GM04503 (cell line): ENCODE measurements around the gene KIF6.
"Not testable (repeated sequence)": the region's sequence is repeated elsewhere in the genome, so short reads cannot be mapped to it uniquely, and the experiment has no call there.

Source experiments
- DNase-seq: peaks from one replicate; pipeline ENCODE4 v3.0.0-alpha.2; 2012; ENCODE audit warnings: low read depth

Gene KIF6

GRCh38 chr6:39499053-39499452 is 226.2 kb downstream of the KIF6 start:
- DNase-seq: no peak

DNA sequence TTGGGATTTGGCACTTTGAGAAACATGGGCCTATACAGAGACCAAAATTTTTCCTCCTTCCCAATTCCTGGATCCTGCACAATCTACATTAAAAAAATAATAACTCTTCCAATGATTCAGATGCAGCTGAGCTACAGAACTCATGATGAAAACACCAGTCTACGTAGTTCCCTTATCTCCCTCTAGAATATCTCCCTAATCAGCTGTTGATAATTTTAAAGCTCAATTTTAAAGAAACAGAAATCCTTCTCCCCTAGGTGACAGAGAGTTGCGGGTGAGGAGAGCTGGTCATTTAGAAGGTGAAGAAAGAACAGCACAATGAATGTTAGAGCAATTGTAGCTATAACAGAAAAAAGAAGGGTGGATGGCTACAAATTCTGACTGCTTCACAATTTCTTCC is 227.1 kb downstream of the KIF6 start:
- no peak for DNase-seq

- peak; percentile 37 for DNase-seq
These were observed 228.3 kb downstream of the KIF6 start for GRCh38 chr6:39496915-39497314.

- DNase-seq: no peak
These were observed 228.8 kb downstream of the KIF6 start for GRCh38 chr6:39496456-39496855.

DNA sequence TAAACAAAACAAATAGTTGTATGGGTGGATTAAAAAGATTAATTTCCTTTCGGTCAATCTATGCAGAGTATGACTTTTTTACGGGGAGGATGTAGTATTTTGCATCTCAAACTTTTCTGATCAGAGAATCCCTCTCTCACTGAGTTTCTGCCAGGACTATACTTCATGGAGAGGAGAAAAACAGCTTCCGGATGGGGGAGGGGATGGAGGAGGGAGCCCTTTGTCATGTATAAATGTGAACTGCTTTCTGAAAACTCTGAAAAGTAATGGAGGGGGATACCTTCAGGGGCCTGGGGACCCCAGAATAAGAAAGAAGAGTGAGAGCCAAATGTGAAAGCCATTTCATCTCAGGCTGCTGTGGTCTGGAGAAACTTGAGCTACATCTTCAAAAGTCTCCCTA is 229.6 kb downstream of the KIF6 start:
- DNase-seq: no peak

- no peak for DNase-seq
These were observed 230.2 kb downstream of the KIF6 start for GRCh38 chr6:39494998-39495397.

DNA sequence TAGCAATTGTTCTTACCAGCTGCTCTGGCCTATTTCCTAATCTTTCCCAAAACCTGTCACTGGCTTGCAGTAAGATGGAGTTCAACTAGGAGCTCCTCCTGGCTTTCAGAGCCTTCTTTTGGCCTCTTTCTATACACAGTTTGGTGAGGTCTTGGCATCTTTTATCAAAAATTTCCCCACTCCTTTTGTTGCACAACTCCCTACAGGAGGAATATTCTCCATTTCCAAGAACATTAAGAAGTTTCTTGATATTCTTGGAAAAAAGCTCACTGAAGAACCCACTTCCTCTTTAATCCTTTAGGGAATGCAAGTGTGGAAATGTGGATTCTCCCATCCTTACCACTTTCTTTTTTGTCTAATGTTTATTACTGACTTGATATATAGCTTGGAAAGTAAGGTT is 231.4 kb downstream of the KIF6 start:
- DNase-seq: peak; percentile 7

GRCh38 chr6:39493174-39493573 is 232.0 kb downstream of the KIF6 start:
- DNase-seq: peak; percentile 25

DNA sequence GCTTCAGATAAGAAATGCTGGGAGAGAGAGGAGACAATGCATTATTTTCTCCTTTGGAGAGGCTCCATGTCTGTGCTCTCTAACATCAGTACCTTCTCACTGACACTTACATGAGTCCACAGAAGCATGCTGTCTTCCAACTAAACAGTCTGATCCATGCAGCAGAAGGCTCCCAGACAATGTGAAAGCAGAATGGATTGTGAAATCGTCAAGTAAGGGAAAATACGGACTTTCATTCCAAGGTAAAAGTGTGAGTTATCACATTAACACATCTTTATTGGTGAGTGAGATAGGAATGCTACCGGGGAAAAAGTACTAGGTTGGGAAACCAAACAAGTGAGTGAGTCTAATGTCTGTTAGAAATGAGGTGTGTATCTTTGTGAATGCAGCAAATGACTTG is 235.1 kb downstream of the KIF6 start:
- no peak for DNase-seq

DNA sequence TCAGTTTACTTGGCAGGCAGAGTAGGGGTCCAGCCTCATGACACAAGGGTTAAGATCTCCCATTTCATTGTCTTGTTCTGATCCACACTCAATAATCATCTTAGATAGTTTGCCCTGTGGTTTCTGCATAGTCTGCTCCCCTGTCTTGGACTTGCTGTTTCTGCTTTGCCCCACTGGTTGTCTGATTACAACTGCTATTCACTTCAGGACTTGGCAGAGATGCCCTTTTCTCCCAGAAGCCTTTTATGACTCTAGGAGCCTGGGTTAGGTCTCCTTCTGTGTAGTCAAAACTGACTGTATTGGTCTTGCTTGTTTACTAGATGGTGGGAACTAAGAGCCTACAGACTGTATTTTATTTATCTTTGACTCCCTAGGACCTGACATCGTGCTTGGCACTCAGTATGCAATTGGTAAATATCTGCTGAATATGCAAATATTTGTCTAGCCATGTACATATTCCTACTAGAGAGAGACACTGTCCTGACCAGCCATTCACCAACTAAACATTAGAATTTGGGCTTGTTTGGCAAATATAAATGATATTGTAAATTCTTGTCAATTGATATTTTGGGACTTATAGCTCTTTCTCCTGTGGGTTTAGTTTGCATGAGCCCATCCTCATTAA is 236.8 kb downstream of the KIF6 start:
- DNase-seq: no peak

DNA sequence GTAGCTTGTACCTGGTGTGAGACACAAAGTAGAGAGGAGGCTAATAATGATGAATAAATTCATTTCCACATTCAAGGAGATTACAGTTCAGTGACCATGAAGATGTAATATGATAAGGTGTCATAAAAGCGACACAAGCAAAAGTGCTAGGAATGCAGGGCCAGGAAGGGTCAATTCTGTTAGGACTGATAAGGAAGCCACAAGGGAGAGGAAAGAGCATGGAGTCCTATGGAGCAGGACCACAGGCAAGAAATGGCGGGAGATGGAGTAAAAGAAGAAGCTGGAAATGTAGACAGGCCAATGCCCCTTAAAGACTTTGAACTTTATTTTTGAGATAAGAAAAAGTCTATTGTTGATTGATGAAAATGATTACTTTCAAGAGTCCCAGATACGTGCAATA is 240.9 kb downstream of the KIF6 start:
- DNase-seq: no peak

- DNase-seq: not testable (repeated sequence)
These were observed 245.4 kb downstream of the KIF6 start for GRCh38 chr6:39479819-39480218.

GRCh38 chr6:39476670-39477069 is 248.5 kb downstream of the KIF6 start:
- no peak for DNase-seq

DNA sequence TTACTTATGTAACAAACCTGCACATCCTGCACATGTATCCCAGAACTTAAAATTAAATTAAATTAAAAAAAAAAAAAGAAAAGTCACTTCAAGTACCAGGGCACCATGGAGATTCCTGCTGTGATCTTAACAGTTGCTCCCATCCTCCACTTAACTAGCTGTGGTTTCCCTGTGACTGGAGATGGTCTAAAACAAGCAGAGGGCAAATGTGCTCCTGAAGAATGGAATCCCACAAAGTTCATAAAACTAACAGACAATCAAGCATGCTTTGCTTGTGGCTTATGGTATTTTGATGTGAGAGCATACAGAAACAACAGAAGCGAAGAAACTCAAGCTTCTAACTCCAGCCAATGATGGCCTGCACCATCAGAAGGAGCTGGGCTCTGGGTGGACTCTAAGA is 249.1 kb downstream of the KIF6 start:
- no peak for DNase-seq

- DNase-seq: no peak
These were observed 253.1 kb downstream of the KIF6 start for GRCh38 chr6:39471954-39472659.

DNA sequence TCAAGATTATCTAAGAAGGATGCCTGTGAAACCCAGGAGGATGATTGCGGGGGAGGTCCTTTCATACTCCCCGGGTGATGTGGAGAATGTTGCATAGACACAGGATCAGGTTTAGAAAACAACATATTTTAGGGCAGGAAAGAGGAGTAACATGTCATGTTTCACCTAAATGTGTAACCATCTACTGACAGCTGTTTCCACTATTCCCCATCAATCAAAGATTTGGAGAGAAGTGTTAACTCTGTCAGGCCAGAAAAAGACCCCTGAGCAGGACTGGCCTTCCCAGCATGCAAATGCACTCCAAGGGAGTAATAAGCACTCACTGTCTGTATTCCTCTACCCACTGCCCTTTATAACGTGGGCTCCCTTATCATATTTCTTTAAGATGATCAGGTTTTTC is 254.7 kb downstream of the KIF6 start:
- no peak for DNase-seq

DNA sequence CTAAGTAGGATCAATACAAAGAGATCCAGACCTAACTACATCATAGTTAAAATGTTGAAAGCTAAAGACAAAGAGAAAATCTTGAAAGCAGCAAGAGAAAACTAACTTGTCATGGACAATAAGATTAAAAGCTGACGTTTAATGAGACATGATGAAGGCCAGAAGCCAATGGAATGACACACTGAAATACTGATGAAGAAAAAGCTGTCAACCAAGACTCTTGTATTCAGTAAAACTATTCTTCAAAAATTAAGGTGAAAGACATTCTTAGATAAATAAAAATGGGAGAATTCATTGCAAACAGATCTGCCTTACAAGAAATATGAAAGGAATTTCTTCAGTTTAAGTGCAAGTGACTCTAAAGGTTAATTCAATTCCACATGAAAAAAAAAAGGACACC is 256.8 kb downstream of the KIF6 start:
- DNase-seq: no peak

DNA sequence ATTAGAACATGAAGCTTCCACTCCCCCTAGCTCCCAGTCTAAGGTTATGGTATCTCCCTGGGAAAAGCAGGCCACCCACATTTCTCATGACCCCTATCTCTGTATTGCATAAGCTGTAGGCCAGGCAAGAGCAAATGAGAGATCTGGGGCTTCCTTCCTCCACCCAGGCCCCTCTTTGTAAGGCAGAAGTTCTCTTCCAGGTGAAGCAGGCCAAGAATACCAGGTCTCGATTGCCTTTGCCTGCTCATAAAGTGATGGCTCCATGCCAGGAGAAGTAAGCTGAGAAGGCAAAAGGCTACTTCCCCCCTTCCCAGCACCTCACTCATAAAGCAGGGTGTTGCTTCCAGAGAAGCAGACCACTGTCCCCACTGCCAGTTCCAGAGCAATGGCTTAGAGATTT is 258.6 kb downstream of the KIF6 start:
- DNase-seq: no peak

GRCh38 chr6:39465539-39465938 is 259.7 kb downstream of the KIF6 start:
- DNase-seq: no peak

DNA sequence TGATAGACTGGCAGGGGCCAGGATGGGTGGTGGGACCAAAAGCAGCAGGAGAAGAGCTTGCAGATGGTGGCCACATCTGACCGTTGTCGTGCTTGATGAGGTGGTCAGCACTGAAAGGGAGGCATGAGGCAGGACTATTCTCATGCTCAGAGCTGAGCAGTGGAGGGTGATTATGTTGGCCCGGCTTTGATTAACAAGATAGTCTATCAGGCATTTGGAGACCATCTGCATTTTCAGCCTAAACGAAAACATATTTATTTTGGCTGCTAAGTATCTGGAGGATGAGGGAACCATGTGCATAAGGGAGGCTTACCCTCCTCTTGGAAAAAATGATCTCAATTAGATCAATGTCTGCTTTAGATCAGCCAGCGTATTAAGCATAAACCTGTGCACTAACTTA is 261.1 kb downstream of the KIF6 start:
- no peak for DNase-seq

- no peak for DNase-seq
These were observed 271.2 kb downstream of the KIF6 start for GRCh38 chr6:39453956-39454524.

DNA sequence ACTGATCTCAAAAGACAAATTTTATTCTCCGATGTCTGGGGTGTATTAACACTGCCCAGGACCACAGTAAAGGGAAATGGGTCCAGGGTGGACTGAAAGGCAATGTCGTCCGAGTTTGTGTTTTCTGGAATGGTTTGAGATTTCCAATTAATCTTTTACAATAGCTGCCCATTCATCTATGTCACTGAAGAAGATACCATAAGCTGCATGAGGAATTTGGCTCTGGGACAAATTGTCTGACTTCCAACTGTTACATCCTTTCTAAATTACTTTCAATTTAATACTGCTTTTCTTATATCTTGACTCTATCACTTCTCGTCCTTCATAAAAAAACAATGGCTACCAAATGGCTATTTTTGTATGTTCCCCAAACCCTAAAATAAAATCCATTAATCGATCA is 272.0 kb downstream of the KIF6 start:
- no peak for DNase-seq

GRCh38 chr6:39452306-39453145 is 272.7 kb downstream of the KIF6 start:
- no peak for DNase-seq
